Activated CD8-positive, alpha-beta memory T cell treated with anti-CD3 and anti-CD28 coated beads, Interleukin-2, amount 50 U/mL, for 24 hours (primary cell): ENCODE measurements around the gene ASL.
"Not testable (repeated sequence)": the region's sequence is repeated elsewhere in the genome, so short reads cannot be mapped to it uniquely, and the experiment has no call there.

Experiments used
- DNase-seq: peaks from one replicate; pipeline ENCODE4 v3.0.0-alpha.2; 2020; ENCODE audit errors: extremely low read depth

Gene ASL

DNA sequence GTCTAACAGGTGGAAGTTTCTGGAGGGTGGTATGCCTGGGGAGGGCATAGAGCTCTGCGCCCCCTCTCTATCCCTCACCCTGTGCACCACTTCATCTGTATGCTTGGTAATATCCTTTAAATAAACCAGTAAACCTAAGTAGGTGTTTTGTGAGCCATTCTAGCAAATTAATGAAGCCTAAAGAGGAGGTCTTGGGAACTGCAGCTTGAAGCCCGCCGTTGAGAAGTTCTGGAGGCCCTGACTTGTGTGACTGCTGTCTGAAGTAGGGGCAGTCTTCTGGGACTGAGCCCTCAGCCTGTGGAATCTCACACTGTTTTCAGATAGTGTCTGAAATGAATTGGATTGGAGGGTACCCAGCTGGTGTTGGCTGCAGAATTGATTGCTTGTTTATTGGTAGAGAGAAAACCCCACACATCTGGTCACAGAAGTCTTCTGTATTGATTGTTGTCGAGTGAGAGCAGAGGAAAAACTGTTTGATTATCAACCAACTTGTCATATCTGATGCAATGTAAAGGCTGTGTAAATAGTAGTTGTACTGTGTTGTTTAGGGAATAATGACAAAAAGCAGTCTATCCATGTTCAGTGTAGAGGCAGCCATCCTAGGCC is 43.7 kb downstream of the ASL start:
- DNase-seq = no peak

- DNase-seq = no peak
Observed at GRCh38 chr7:66123175-66123528, 47.5 kb downstream of the ASL start.

GRCh38 chr7:66124569-66124861 is 48.9 kb downstream of the ASL start:
- not testable (repeated sequence) for DNase-seq

DNA sequence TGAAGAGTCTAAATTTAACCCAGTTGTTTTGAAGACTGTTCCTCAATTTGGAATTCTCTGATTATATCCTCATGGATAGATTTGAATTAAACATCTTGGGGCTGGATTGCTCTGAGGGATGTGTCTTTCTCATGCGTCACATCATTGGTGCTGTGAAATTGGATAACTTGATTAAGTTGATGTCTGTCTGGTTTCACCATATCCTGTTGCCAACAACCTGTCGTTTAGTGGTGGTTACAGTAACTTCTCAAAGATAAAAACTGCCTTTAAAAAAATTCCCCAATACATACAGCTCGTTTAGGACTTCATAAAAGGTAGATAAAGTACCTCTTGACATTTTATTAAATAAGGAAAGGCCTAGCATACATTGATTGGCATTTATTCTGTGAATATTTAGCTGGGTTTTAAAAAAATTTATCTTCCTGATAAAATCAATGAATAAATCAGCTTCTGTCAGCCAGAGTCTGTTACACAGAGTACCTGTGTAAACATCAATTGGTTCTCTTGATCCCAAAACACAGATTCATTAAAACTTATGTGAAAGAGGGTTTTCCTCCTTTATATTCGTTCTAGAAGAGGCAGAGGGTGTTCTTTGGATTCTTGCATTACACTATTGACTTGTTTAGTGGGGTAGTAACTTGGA is 49.6 kb downstream of the ASL start:
- DNase-seq = no peak

- DNase-seq = not testable (repeated sequence)
Observed at GRCh38 chr7:66125781-66126352, 50.2 kb downstream of the ASL start.

DNA sequence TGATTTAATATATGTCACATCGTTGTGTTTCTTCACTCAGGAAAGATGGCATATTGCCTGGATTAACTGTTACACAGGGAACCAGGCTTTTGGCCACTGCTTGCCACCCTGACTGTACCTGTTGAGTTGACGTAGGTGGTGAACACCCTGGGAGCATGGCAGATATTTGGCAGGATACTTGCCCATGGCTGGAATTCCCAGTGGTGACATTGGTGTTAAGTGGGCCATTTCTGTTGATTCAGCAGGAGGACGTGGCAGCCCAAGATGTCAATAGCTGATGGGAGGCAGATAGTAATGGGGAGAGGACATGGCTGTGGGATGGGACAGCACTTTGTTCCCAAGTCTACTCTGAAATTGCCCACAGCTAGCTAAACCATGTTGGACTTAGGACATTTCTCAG is 51.6 kb downstream of the ASL start:
- DNase-seq = not testable (repeated sequence)

- no peak for DNase-seq
Observed at GRCh38 chr7:66138994-66139752, 63.6 kb downstream of the ASL start.

DNA sequence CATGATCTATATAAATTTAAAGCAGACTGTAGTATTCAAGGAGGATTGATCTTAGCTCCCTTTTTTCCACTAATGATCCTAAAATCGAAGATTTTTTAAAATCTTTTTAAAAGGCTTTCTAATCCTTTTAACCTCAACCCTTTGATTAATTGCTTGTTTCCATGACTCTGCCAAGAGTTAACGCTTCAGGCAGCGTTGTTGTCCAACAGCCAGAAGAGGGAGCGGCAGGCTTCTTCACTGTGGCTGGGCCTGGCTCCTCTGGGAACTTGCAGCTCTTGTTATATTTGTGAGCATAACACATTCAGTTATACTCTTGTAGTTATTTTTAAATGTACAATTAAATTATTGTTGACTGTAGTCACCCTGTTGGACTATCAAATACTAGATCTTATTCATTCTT is 65.3 kb downstream of the ASL start:
- DNase-seq = no peak

DNA sequence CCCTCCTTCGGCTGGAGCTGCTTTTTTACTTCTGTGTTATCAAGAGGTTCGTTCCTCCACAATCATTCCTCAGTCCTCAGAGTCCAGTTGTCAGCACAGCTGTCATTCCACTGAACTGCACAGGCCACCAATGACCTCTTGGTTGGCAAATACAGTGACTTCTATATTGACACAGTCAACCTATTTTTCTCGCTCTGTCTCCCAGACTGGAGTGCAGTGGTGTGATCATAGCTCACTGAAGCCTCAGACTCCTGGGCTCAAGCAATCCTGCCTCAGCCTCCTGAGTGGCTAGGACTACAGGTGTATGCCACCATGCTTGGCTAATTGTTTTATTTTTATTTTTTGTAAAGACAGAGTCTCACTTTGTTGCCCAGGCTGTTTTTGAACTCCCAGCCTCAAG is 66.7 kb downstream of the ASL start:
- no peak for DNase-seq

GRCh38 chr7:66142996-66143395 is 67.4 kb downstream of the ASL start:
- no peak for DNase-seq
